Right lobe of liver (tissue), 4 donors: ENCODE measurements around the gene OSBPL5.

Source experiments
- CTCF ChIP-seq, 4 donors: fragments of 200-600 bp in 3 of 4; fragments of 450-650 bp in 1 of 4; IDR thresholded peaks; one replicate each; pipeline versions ENCODE4 v1.5.1 to v1.8.0; 2016 to 2022; ENCODE audit warnings: antibody characterized with exemption in 4 of 4, mild to moderate bottlenecking in 2 of 4
- POLR2A ChIP-seq: fragments of 450-650 bp; IDR thresholded peaks from one replicate; pipeline ENCODE4 v1.6.1; 2017; ENCODE audit warnings: antibody characterized with exemption, mild to moderate bottlenecking
- donor health status: DM: no; HTN: no; CAD: no.
- donor health status: DM: no; HTN: no; CAD: no.
- donor health status: DM: no; HTN: yes; CAD: no.

- TF ChIP-seq CTCF (IDR thresholded peaks at IDR 0.05): no peak
- TF ChIP-seq POLR2A: no peak
These were observed 4.7 kb downstream of the OSBPL5 start for GRCh38 chr11:3160252-3161031.
